Stimulated activated CD8-positive, alpha-beta memory T cell treated with anti-CD3 and anti-CD28 coated beads, Interleukin-2, amount 100 ng/mL, for 1 hour (primary cell): ENCODE results near the gene CDH13.

Experiments
- DNase-seq, 2 donors: peaks; one replicate each; pipeline ENCODE4 v3.0.0-alpha.2; 2020; ENCODE audit warnings: low read depth in 2 of 2

CDH13 gene

DNA sequence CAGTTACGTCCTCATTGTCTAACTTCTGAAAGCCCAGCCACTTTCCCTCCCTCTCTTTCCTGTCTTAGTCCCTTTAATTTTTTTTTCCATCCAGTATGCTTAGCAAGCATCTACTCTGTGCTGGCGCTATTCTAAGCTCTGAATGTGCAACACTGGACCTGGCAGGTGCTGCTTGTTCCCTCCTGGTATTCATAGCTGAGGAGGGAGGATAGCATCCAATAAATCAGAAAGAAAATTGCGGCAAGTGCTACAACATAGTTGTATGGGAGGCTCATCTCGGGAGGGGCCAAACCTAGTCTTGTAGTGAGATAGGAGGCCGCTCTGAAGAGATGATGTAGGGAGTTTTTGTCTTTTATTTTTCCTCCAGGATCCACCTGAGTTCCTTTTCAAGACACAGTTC lies 723.7 kb downstream of the CDH13 start:
- DNase-seq: no peak

DNA sequence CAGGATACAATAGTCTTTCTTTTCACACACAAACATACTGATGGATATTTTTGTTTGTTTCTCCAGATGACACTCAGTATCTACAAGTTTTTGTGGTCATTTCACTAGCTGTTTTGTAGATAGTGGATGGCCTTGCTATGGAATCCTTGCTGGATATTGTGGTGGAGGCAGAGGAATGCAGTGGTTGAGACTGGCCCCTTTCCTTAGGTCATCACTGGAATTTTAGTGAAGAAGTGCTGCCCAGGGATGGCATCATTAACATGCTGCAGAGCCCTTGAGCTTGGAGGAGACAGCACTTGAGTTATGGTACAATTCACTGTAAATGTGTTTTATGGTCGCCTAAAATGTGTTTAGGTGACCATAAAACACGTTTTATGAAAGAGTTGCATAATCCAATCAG lies 725.1 kb downstream of the CDH13 start:
- DNase-seq: no peak

DNA sequence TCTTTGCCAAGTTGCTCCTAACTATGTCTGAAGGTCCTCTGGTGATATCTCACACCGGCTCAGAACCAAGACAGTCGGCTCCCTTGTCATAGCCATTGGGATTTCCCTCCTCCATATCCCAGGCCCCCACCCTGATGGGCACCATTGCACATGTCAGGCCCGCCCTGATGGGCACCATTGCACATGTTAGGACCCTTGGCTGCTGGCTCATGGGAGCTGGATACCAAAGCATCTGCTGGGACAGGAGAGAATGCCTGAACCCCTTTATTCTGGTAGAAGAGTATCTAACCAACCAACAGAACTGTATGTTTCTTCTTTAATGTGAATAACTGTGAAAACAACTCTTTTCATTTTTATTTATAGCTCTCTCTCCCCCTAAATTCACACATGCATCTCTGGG lies 726.5 kb downstream of the CDH13 start:
- no peak for DNase-seq

DNA sequence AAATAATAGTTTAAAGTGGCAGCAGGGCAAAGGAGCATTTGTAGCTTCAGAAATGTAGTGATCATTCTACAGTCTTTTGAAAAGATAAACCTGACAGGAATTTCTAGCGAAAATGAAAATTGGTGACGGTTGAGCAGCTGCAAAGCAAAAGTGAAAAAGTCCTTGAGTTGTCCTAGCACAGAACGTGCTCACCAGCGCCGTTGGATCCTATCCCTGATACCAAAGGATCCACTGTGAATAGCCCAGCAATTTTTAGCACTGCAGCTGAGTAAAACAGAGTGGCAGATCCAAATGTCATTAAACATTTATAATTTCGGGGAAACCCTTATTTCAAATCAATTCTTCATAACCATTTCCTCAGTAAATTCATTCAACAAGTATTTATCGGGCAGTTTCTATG lies 727.2 kb downstream of the CDH13 start:
- no peak for DNase-seq

DNA sequence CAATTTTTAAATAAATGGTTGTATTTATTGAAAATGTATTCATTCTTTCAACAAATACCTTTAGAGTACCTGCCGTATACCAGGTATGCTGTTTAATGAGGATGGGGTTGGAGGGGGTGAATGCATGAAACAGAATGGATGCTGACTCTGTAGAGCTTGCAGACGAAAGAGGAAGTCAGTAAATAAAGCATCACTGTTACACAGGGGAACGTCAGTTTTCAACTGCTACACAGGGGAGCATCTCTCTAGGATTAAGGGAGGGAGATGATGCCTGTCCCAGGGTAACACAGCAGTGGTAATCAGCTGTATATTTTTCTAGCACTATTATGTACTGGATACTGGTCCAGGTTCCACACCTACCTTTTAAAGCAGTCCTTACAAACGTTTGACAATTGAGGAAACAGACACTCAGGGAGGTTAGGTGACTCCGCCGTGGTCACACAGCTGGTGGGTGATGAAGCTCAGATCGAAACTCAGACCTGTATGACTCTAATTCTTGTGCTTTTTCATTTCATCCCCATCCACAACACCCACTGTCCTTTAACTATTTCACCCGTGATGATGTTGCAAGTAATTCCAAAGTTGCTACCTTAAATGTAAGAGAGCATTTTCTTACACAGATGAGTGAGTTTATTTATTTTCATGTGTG lies 728.9 kb downstream of the CDH13 start:
- DNase-seq: no peak

DNA sequence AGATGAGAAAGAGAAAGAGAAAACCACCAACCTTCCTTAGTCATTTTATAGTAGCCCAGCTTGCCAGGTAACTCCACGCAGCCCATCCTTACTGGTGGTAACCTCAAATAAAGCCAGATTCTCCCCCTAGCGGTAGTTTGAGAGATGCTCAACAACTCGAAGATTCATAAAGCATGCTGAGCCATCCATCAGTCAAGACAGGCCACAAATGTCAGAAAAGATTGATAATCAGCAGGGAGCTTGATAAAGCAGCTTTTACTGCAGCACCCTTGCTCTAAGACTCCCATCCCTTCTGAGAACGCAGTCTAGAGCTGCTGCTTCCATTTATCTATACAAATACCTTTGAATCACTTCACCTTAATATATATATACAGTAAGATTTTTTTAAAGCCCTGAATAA lies 729.5 kb downstream of the CDH13 start:
- DNase-seq: no peak

DNA sequence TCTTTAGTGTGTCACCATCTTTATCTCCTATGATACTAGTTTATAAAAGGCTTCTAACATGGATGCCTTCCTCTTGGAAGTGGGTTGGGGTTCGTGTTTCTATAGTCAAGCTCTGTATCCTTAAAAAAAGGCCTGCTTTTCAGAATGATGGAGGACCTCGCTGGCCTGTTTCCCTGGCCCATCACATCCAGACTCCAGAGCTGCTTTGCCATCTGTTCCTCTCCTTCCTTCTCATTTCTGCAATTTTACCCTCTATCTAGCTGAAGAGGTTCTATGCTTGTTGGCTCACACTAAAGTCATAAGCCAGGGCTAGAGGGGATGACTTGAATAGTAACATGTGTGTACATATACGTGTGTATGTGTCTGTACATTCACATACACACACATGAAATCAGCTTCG lies 730.2 kb downstream of the CDH13 start:
- no peak for DNase-seq

DNA sequence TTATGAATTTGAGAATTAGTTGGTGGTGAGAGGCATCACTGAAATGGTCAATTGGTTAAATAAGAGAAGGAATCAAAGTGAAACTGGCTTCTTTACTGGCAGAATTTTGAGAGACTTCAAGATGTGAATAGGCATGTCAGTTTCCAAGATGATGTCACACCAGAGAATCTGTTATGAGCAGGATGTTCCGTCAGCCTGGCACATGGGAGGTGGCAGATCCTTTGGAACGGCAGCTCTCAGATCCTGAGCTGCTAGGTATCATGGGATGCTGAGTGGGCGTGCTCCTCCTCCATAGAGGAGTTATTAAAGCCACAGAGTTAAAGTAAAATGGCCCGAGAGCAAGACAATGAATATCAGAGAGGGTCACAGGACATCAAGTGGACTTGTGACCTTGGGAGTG lies 736.8 kb downstream of the CDH13 start:
- no peak for DNase-seq

DNA sequence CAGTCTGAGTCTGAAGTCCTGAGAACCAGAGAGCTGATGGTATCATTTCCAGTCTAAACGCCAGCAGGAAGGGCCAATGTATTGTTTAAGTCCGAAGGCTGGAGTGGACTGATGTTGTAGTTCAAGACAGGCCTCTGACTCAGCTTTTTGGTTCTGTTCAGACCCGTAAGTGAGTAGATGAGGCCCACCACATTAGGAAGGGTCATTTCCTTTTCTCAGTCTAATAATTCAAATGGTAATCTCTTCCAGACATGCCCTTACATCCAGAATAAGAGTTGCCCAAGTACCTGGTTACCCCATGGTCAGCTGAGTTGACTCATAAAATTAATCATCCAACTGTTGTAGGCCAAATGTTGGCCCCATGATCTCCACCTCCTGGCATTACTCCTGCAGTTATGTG lies 738.4 kb downstream of the CDH13 start:
- DNase-seq: no peak

DNA sequence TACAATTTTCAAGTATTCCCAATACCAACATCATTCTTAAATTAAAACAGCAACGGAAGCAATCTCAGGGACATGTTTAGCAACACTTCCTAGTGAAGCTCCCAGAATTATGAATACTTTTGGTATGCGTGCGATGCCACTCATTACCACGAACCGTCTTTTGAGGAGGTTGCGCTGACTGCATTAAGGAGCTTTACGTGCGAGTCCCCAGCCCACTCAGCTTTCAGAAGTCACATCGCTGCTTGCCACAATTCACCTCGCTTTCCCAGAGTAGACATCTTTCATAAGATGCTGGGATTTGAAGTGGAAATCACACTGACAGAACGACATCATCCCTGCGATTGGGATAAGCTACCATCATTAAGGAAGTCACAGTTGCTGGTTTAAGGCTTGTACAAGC lies 739.5 kb downstream of the CDH13 start:
- no peak for DNase-seq

DNA sequence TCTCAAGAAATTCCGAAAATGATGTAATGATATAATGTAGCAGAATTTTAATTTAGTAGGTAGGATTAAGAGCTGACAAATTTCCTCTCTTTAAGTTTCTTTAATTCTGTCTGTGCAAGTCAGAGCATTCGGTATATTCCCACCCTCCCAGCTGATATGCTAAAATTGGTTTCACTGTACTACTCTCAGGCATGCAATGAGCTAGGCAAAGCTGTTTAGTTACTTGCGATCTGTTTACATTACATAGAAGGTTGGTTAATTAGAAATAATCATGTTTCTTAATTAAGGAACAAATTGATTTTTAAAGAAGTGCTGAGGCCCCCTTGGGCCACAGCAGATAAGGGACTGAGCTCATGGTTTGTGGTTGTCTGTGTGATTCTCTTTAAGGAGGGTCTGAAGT lies 748.2 kb downstream of the CDH13 start:
- DNase-seq: no peak

DNA sequence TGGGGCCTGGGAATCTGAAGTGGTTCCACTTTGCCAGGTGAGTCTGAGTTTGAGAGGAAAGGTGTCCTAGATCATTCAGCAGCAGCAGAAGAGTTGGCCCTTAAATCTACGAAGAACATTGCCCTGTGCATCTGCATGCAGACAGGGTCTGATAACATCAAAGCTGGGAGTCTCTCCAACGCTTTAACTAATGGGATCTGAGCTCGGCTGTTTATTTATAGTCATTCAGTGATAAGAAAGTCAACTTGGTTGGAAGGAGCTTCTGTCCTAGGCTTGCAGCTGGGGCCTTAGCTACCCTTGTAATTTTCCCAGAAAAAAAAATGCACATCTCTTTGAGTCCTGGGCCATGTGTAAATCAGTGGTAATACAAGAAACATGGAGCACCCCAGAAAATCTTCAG lies 763.0 kb downstream of the CDH13 start:
- no peak for DNase-seq

DNA sequence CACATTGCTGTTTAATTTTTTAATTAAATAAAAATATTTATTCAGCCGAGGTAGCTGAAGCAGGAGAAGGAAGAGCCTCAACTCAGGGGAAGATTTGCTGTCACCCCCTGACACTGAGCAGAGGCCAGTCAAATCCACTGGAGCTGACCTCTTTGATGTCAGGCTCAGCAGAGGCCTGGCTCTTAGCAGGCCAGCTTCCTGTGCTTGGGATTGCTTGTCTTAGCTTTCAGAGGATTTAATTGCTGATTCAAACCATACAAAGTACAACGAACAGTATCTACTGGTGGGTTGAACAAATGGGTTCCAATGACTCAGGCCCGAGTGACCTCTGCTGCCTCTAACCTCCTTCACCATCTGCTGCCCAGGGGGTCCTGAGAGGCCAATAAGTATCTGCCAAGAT lies 764.0 kb downstream of the CDH13 start:
- DNase-seq: no peak

DNA sequence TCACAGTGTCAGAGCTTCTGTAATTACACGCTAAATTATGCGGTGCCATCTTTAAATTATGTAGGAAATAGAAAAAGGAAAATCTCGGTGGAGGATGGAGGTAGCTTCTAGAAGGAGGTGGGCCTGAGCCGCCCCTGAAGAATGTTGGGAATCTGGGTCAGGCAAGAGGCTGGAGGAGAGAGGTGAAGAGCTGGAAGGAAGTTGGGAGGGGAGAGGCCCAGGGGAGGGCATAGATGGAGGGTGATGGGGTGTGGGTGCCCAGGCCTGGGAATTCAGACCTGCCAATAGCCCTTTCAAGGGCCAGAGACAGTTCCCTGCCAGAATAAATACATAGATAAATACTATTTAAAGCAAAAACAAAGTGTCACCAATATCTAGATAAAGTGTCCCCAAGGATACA lies 766.0 kb downstream of the CDH13 start:
- no peak for DNase-seq

DNA sequence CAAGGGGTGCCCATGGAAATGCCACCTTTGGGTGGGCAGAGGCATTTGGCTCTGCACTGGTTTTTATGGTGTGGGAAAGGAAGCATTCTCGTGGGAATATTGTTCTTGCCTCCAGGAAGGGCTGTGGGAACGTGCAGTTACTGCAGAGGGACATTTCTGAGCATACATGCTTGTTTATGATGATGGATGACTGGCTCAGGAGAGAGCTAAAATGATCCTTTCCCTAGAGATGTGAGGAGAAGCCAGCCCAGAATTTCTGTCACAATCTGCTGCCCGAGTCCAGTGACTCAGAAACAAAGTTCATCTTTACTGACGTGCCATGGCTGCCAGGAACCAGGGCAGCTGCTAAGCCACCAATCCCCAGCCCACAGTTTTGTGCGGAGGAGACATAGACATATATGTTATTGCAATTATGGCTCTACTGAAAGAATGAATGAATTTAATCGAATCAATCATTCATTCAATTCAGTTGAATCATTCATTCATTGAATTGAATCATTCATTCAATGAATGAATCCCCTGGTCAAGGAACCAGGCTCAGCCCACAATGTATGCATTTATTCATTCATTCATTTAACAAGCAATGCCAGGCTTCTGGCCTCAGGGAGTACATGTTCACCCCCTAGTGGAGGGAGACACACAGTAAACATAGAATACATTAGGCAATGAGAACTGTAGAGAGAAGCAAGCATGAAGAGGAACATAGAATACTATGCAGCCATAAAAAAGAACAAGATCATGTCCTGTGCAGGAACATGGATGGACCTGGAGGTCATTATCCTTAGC lies 766.6 kb downstream of the CDH13 start:
- no peak for DNase-seq

DNA sequence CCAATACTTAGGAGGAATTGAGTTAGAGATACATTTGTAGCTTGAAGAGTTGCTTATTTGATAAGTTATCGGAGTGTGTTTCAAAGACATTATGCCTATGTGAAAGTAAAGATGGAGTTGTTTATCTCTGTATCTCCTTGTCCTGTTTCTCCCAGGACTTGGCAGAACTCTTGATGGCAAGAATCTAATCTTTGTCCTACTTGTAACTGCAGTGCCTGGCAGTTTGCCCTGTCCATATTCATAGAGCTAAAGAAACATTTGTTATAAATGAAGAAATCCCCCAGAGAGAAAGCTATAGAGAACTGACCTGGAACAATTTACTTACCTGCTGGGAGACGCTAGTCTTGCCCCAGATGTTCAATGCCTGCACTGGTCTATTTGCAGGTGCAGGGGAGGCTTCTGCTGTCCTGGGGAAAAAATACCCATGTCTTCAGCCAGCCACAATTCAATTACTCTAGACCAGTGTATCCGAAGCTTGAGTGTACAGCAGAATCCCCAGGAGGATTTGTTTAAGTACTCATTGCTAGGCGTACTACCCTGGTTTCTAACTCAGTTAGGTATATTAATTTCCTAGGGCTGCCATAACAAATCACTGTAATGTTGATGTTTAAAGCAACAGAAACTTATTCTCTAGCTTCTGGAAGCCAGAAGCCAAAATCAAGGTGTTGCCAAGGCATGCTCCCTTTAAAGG lies 771.0 kb downstream of the CDH13 start:
- DNase-seq: no peak

DNA sequence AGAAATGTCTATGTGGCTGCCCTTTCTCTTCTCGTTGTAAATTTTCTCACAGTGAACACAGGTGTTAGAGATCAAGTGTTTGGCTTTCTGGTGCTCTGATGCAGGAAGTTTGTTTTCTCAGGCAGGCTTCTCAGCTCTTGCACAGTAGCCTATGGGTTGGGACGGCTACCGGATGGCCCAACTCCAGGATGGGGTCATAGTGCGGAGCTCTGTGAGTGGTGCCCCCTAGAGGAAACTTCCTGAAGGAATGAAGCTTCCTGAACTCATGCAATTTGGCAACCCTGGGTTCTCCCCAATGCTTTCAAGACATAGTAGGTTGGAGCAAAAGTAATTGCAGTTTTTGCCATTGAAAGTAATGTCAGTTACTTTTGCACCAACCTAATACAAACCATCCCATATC lies 773.5 kb downstream of the CDH13 start:
- no peak for DNase-seq

DNA sequence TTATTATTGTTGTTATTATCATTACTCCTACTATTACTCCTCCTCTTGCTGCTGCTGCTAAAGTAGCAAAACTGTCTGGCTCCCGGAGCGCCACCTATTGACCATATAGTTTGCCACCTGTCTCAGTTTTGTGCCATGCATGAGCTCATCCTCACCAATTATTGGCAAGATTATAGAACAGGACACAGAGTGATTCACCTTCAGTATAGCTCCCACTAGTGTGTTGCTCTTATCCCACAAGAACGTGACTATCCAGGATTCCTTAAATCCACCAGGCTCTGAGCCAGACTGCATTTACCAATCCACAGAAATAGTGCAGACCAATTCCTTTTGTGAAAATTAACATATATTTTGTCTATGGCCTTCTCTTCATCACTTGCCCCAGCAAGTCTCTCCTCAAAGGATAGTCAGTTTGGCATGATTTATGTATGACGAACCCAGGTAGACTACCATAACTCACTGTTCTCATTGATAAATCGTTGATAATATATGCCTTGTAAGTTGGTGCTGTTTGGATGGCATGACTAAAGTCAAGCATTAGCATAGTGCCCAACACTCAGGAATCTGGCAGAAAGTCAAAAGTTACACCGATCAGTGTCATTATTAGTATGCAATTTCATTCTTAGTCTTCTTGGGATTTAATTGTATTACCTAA lies 775.5 kb downstream of the CDH13 start:
- DNase-seq: no peak

DNA sequence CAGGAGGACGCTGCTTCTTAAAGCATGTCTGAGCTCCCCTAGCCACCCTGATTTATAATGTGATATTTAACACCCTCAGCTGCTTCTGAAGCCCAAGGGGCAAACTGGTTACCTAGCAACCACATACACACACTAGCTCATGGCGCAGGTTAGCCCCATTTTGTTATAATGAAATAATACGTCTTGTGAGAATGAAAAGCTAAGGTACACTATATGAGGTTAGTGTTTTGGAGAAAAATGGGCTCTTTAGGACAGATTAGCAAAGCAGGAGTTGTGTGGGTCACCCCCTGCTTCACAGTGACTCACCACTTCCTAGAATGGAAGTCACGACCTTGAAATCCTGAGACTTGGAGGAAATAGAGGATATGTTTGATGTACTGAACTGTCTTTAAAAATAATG lies 776.2 kb downstream of the CDH13 start:
- DNase-seq: no peak

DNA sequence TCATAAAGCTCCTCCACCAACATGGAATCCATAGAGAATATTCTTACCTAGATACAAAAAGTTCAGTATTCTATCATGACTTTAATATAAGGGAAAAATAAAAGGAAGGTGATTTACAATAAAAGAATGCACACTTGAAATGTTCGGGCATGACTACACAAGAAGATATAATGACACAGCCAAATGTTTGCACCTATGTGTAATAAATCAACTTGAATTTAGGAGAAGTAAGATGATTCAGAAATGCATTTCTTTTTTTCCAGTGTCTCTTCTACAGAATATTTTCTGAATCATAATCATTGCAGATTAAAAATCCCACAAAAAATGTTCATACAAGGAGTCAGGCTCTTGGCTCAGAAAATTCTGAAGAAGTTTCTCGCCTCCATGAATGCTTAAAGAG lies 777.0 kb downstream of the CDH13 start:
- DNase-seq: no peak

DNA sequence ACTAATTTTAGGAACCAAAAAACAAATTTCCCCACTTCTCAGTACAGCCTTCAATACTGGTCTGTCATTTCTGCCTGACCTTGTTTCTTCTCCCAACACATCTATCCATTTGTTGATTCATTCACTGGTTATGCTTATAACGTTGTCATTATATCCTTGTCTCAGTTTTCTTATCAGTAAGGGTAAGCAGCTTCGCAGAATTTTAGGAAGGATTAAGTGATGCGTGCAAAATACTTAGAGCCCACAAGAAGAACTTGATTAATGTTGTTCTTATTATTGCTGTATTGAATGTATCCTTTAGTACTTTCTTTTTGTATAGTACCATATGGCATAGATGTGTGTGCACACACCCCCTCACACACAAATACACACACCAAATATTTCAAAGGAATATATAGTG lies 777.5 kb downstream of the CDH13 start:
- no peak for DNase-seq

DNA sequence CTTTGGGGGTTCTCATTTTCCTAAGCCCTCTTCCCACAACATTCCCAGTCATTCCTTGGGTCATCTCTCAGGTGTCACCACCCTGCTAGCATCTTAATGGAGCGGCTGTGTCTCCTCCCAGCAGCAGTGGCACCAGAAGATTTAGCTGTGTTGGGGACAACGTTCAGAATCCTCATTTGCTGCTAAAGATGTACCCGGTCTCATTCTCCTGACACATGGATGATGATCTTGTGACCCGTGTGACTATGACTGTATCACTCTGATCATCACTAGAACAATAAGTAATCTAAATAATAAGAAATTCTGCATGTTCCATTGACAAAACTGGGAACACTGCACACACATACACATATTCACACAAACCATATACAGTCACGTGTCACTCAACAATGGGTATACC lies 781.2 kb downstream of the CDH13 start:
- no peak for DNase-seq

DNA sequence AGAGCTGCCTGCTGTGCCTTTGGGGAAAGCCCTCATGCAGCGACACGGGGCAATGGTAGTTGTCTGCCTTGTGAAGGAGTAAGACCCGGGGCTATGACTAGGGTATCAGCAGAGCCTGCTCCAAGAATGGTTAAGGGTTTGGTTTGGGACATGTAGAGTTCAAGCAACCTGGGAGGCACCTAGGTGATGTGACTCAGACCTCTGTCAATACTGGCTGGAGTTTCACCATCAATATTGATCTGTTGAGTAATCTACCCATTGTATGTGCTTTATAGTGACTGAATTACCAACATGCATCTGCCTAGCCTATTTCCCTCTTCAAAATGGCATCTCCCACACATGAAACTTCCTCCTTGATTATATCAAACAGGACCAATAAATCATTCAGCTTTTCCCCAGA lies 782.6 kb downstream of the CDH13 start:
- DNase-seq: no peak
